Mesothelial cell of epicardium (in vitro differentiated cells): Measurements from ENCODE around the gene MICAL1. TPM values are rescaled to one million over a fixed set of nuclear protein-coding genes. Genes with fewer than 3 reads are reported as not detected.
A peak's percentile ranks its signal among the peaks of the same experiment; 100 is the strongest.

Source experiments
- DNase-seq, 2 experiments: peaks; one replicate each; pipeline ENCODE4 v3.0.0; 2021; ENCODE audit warnings: low spot score in 2 of 2; ENCODE audit not compliant: unreplicated experiment in 2 of 2
- H3K27ac Mint-ChIP-seq: 2 replicates; pipeline ENCODE4 v1.8.0; 2021; ENCODE audit warnings: mixed read lengths
- H3K27me3 Mint-ChIP-seq: 2 replicates; pipeline ENCODE4 v1.8.0; 2021; ENCODE audit warnings: low read depth, mixed read lengths
- H3K36me3 Mint-ChIP-seq: 2 replicates; pipeline ENCODE4 v1.8.0; 2021; ENCODE audit warnings: mixed read lengths
- H3K4me1 Mint-ChIP-seq: 2 replicates; pipeline ENCODE4 v1.8.0; 2021; ENCODE audit warnings: mixed read lengths
- H3K4me3 Mint-ChIP-seq: 2 replicates; pipeline ENCODE4 v1.8.0; 2021; ENCODE audit warnings: mild to moderate bottlenecking, moderate library complexity, mixed read lengths
- H3K9me3 Mint-ChIP-seq: 2 replicates; pipeline ENCODE4 v1.8.0; 2021; ENCODE audit warnings: mixed read lengths
- total RNA-seq: library from RNA; stranded (reverse); gene quantifications from 3 replicates; pipeline ENCODE4 v1.2.1, GENCODE V29; 2021
- TF ChIP-seq, protein P1 (sequence below): fragments of 200-600 bp; sonication (generic); IDR thresholded peaks from one replicate; pipeline ENCODE4 v1.5.0; 2021; ENCODE audit warnings: antibody characterized with exemption; ENCODE audit not compliant: unreplicated experiment

MICAL1 gene
- total RNA-seq, 1 donor from 2014 or later = 29.6 TPM

- no peak for DNase-seq
- Mint-ChIP-seq H3K4me1 (peaks cover 38% of the 10 kb centered on the region), H3K9me3 (no peaks in the 10 kb centered on the region), H3K4me3 (no peak overlapping the region), H3K27me3 (no peaks in the 10 kb centered on the region), H3K27ac (no peak overlapping the region), H3K36me3 (peaks cover 20% of the 10 kb centered on the region)
- TF ChIP-seq, protein P1, sequence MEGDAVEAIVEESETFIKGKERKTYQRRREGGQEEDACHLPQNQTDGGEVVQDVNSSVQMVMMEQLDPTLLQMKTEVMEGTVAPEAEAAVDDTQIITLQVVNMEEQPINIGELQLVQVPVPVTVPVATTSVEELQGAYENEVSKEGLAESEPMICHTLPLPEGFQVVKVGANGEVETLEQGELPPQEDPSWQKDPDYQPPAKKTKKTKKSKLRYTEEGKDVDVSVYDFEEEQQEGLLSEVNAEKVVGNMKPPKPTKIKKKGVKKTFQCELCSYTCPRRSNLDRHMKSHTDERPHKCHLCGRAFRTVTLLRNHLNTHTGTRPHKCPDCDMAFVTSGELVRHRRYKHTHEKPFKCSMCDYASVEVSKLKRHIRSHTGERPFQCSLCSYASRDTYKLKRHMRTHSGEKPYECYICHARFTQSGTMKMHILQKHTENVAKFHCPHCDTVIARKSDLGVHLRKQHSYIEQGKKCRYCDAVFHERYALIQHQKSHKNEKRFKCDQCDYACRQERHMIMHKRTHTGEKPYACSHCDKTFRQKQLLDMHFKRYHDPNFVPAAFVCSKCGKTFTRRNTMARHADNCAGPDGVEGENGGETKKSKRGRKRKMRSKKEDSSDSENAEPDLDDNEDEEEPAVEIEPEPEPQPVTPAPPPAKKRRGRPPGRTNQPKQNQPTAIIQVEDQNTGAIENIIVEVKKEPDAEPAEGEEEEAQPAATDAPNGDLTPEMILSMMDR = no peak
Observed at GRCh38 chr6:109480993-109481480, 25.5 kb upstream of the MICAL1 start.

DNA sequence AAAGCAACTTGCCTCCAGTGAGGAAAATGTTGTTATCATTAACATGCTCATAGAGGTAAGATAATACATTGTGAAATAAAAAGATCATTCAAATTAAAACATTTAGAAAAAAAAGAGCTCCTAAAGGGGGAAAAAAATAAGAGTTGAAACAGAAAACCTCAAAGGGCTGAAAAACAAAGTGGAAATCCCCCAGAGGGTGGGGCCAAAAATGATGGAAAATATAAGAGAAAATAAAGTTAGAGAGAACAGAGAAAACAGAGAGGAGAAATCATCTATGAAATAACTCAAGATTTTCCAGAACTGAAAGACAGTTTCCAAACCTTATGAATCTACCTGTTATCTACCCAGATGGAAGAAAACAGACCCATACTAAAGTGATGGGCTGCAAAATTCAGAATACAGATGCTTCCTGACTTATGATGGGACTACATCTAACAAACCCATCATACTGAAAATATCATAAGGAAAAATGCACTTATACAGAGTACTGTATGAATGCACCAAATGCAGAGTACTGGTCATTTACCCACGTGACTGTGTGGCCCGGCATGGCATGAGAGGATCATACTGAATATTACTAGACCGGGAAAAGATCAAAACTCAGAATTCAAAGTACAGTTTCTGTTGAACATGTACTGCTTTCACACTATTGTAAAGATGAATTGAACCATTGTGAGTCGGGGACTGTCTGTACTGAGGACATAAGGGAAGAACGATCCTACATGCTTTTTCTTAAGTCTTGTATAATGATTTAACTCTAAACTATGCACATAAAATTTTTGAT, 23.5 kb upstream of the MICAL1 start:
- Mint-ChIP-seq H3K9me3 (no peaks in the 10 kb centered on the region), H3K4me1 (peaks cover 38% of the 10 kb centered on the region), H3K27me3 (no peaks in the 10 kb centered on the region), H3K36me3 (peaks cover 34% of the 10 kb centered on the region), H3K27ac (peak overlapping the region; percentile 55), H3K4me3 (peak overlapping the region; percentile 4)
- TF ChIP-seq, protein P1 = no peak
- DNase-seq = no peak

DNA sequence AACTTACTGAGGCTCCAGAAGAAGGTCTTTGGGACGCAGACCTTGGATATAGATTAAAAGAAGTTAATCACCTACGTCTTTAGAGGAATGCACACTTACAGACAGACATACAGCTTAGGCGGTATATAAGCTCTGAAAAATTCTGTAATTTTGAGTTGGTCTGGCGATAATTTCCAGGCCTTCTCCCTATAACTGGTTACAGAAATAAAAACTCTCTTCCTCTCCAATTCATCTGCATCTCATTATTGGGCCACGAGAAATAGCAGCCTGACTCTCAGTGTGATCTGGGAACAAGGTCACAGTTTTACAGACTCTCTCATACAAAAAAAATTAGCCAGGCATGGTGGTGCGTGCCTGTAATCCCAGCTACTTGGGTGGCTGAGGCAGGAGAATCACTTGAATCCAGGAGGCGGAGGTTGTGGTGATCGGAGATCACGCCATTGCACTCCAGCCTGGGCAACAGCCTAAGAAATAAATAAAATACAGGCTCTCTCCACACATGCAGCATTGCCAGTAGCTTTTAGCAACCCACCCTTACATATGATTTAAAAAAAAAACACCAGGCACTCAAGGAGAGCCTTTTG, 22.7 kb upstream of the MICAL1 start:
- DNase-seq = no peak
- H3K4me3 Mint-ChIP-seq = no peak overlapping the region
- peaks cover 38% of the 10 kb centered on the region for H3K4me1 Mint-ChIP-seq
- no peaks in the 10 kb centered on the region for H3K27me3 Mint-ChIP-seq
- peaks cover 37% of the 10 kb centered on the region for H3K36me3 Mint-ChIP-seq
- H3K27ac Mint-ChIP-seq = peak overlapping the region; percentile 68
- H3K9me3 Mint-ChIP-seq = no peaks in the 10 kb centered on the region
- TF ChIP-seq, protein P1 = no peak

DNA sequence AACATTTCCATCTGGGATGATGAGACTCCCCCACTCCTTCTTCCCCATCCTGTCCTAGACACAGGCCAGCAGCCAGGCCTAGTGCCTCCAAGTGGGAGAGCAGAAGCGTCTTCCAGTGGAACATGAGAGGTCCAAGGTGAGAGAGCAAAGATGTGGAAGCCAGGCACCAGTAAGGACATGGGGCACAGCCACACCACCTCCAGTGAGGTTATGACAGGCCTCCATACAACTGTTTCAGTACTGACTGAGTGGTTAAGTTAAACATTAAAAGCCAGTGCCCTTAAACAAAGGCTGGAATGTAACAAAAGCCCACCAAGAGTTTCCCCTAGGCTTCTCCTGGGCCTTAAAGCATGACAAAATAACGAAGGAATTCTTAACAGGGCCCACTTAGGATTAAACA, 22.2 kb upstream of the MICAL1 start:
- Mint-ChIP-seq H3K9me3 (no peaks in the 10 kb centered on the region), H3K4me3 (no peak overlapping the region), H3K27ac (peak overlapping the region; percentile 68), H3K4me1 (peaks cover 38% of the 10 kb centered on the region), H3K36me3 (peaks cover 41% of the 10 kb centered on the region), H3K27me3 (no peaks in the 10 kb centered on the region)
- DNase-seq = no peak
- TF ChIP-seq, protein P1 = no peak

DNA sequence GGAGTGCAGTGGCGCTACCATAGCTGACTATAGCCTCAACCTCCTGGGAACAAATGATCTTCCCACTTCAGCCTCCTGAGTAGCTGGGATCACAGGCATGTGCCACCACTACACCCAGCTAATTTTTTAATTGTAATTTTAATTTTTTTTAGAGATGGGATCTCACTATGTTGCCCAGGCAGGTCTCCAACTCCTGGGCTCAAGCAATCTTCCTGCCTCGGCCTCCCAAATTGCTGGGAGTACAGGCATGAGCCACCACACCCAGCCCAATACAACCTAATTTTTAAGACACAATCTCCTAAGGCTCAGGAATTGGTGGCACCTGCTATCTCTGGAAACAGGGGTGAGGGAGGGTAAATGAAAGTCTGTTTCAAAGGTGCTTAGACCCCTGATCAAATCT, 21.6 kb upstream of the MICAL1 start:
- DNase-seq = no peak
- H3K27ac Mint-ChIP-seq = no peak overlapping the region
- no peaks in the 10 kb centered on the region for H3K9me3 Mint-ChIP-seq
- peaks cover 36% of the 10 kb centered on the region for H3K4me1 Mint-ChIP-seq
- TF ChIP-seq, protein P1 = no peak
- no peak overlapping the region for H3K4me3 Mint-ChIP-seq
- H3K27me3 Mint-ChIP-seq = no peaks in the 10 kb centered on the region
- peaks cover 46% of the 10 kb centered on the region for H3K36me3 Mint-ChIP-seq
